B cell (primary cell): ENCODE data around the gene SMARCA4. TPM values are rescaled to one million over a fixed set of nuclear protein-coding genes. Genes with fewer than 3 reads are reported as not detected.

Experiments
- ATAC-seq: fragments of 200-7000 bp; cut with Tn5 transposase; one replicate; pipeline ENCODE4 v1.10.0; 2021; ENCODE audit warnings: low read depth, mild to moderate bottlenecking, moderate number of reproducible peaks, moderate library complexity
- CTCF ChIA-PET: fragments of 350-600 bp; sonication (Branson Sonifier 250); formaldehyde crosslinking; loops from one replicate; lab custom pipeline; 2021; ENCODE audit warnings: antibody characterized with exemption, inconsistent platforms; lab: Charles Lee
- POLR2A ChIA-PET: fragments of 350-600 bp; sonication (Branson Sonifier 250); formaldehyde crosslinking; loops from one replicate; lab custom pipeline; 2021; ENCODE audit warnings: antibody characterized with exemption; lab: Charles Lee
- DNase-seq: peaks from one replicate; pipeline ENCODE4 v3.0.0; 2013
- H2AFZ ChIP-seq: 2 replicates; pipeline ENCODE4 v1.6.1; 2012; ENCODE audit warnings: mild to moderate bottlenecking, low read depth, low read length; ENCODE audit not compliant: insufficient read depth, poor library complexity, severe bottlenecking
- H3K27ac ChIP-seq, 2 donors: 1 replicate in 1 of 2; 2 replicates in 1 of 2; pipeline ENCODE4 v1.5.1; 2012 to 2013; ENCODE audit warnings: low read length in 2 of 2, mild to moderate bottlenecking in 2 of 2, moderate library complexity in 1 of 2
- H3K27me3 ChIP-seq, 4 experiments: fragments of 200-600 bp in 1 of 4; sonication (generic) in 1 of 4; replicated peaks in 1 of 4; 1 replicate in 2 of 4; 2 replicates in 2 of 4; pipeline versions ENCODE4 v1.6.1 to v1.7.0; 2013 to 2016; ENCODE audit warnings: low read length in 3 of 4, mild to moderate bottlenecking in 2 of 4, mixed read lengths in 1 of 4, moderate library complexity in 1 of 4; ENCODE audit not compliant: insufficient read depth in 4 of 4, control insufficient read depth in 3 of 4; ENCODE audit errors: control extremely low read depth in 1 of 4
- H3K36me3 ChIP-seq, 2 experiments: replicated peaks in 1 of 2; 1 replicate in 1 of 2; 2 replicates in 1 of 2; pipeline versions ENCODE4 v1.6.1 to v1.7.1; 2013; ENCODE audit warnings: low read length in 1 of 2; ENCODE audit not compliant: insufficient read depth in 2 of 2, control insufficient read depth in 1 of 2; ENCODE audit errors: control extremely low read depth in 1 of 2, extremely low read depth in 1 of 2
- H3K4me1 ChIP-seq, 2 donors: fragments of 200-600 bp in 1 of 2; sonication (generic) in 1 of 2; 1 replicate in 1 of 2; 2 replicates in 1 of 2; pipeline versions ENCODE4 v1.5.1 to v1.6.1; 2013 to 2017; ENCODE audit warnings: low read length in 2 of 2; ENCODE audit not compliant: control insufficient read depth in 2 of 2, insufficient read depth in 2 of 2
- H3K4me2 ChIP-seq: replicated peaks from 2 replicates; pipeline ENCODE3; 2012; ENCODE audit warnings: mild to moderate bottlenecking, low read depth, low read length; ENCODE audit not compliant: poor library complexity, severe bottlenecking
- H3K4me3 ChIP-seq, 5 experiments: fragments of 200-600 bp in 1 of 5; sonication (generic) in 1 of 5; 1 replicate in 3 of 5; 2 replicates in 2 of 5; pipeline versions ENCODE4 v1.5.1 to v1.7.0; 2011 to 2016; ENCODE audit warnings: low read length in 4 of 5, mild to moderate bottlenecking in 4 of 5, low read depth in 2 of 5, control low read depth in 1 of 5, moderate library complexity in 1 of 5; ENCODE audit not compliant: insufficient read depth in 1 of 5; ENCODE audit errors: control extremely low read depth in 1 of 5, extremely low read depth in 1 of 5
- H3K79me2 ChIP-seq: fragments of 200-600 bp; sonication (generic); one replicate; pipeline ENCODE4 v1.6.0; 2016; ENCODE audit warnings: low read length; ENCODE audit not compliant: control insufficient read depth, insufficient read depth
- H3K9ac ChIP-seq: fragments of 200-600 bp; sonication (generic); 2 replicates; pipeline ENCODE4 v1.6.1; 2017; ENCODE audit warnings: mild to moderate bottlenecking, low read length, moderate library complexity
- H3K9me3 ChIP-seq, 3 donors: one replicate each; pipeline versions ENCODE4 v1.6.1 to v1.7.1; 2013; ENCODE audit warnings: low read length in 2 of 3; ENCODE audit not compliant: control insufficient read depth in 2 of 3, insufficient read depth in 1 of 3; ENCODE audit errors: control extremely low read depth in 1 of 3
- H4K20me1 ChIP-seq: 2 replicates; pipeline ENCODE4 v1.6.0; 2012; ENCODE audit warnings: mild to moderate bottlenecking, low read length; ENCODE audit not compliant: insufficient read depth, control insufficient read depth, poor library complexity, severe bottlenecking
- H3K27ac Mint-ChIP-seq: one replicate; pipeline ENCODE4 v1.8.0; 2021; ENCODE audit warnings: mixed read lengths
- H3K27me3 Mint-ChIP-seq: one replicate; pipeline ENCODE4 v1.8.0; 2021; ENCODE audit warnings: mixed read lengths
- H3K4me1 Mint-ChIP-seq: one replicate; pipeline ENCODE4 v1.8.0; 2021; ENCODE audit warnings: mixed read lengths
- H3K4me3 Mint-ChIP-seq: one replicate; pipeline ENCODE4 v1.8.0; 2021; ENCODE audit warnings: mixed read lengths
- H3K9me3 Mint-ChIP-seq: one replicate; pipeline ENCODE4 v1.8.0; 2022; ENCODE audit warnings: mixed read lengths; ENCODE audit not compliant: insufficient read depth
- CTCF ChIP-seq: fragments of 200-600 bp; IDR thresholded peaks from one replicate; pipeline ENCODE4 v1.8.0; 2022; ENCODE audit warnings: antibody characterized with exemption, mild to moderate bottlenecking
- EZH2 ChIP-seq: IDR thresholded peaks from 2 replicates; pipeline ENCODE4 v1.6.1; 2012; ENCODE audit warnings: borderline replicate concordance, low read depth, mild to moderate bottlenecking, moderate library complexity, low read length; ENCODE audit not compliant: insufficient read depth, poor library complexity, severe bottlenecking
- WGBS: methylation state at CpG from one replicate; pipeline ENCODE4 v1.1.5; 2013; ENCODE audit warnings: missing lambda C conversion rate; ENCODE audit not compliant: insufficient coverage; 5-methylcytosine and 5-hydroxymethylcytosine counted together
- intact Hi-C: fragments of 100-400 bp; cut with micrococcal nuclease; formaldehyde crosslinking; loops from one replicate; pipeline ENCODE4 v1.10.0; 2022
- polyA plus RNA-seq: library from polyadenylated mRNA; depleted of rRNA; stranded (reverse); fragments of >200 nt; gene quantifications from 2 replicates; pipeline ENCODE4 v1.2.3, GENCODE V29; 2012
- total RNA-seq, 2 donors: library from RNA; stranded (reverse); fragments of 120-200 nt in 1 of 2; gene quantifications; 1 replicate in 1 of 2; 2 replicates in 1 of 2; pipeline versions ENCODE4 v1.2.3 to v1.2.4, GENCODE V29; 2013 to 2022

Gene SMARCA4
- total and polyA plus RNA-seq, 2 donors (not counting 1 experiment from before 2014, with no cell fraction given) = 49.7 to 82.3 TPM

GRCh38 chr19:11078893-11079292 lies 118.1 kb downstream of the SMARCA4 start:
- ChIA-PET CTCF (no interaction called here), POLR2A (no interaction called here)
- DNase-seq = no peak
- no peak overlapping the region for H3K4me2 ChIP-seq
- intact Hi-C loops = no loop called here
- H3K36me3 ChIP-seq = no peaks in the 10 kb centered on the region
- no peaks in the 10 kb centered on the region for H3K9me3 Mint-ChIP-seq
- no peak for TF ChIP-seq CTCF
- no peak for TF ChIP-seq EZH2
- peaks cover 7 to 8% of the 10 kb centered on the region in 2 donors for H3K4me1 ChIP-seq
- H3K9me3 ChIP-seq = peaks cover 0 to 9% (median 0%) of the 10 kb centered on the region in 3 donors
- H3K27ac ChIP-seq = no peak overlapping the region
- H3K9ac ChIP-seq = no peak overlapping the region
- peaks cover 36% of the 10 kb centered on the region for H3K27me3 Mint-ChIP-seq
- no peak overlapping the region for H2AFZ ChIP-seq
- H3K4me3 Mint-ChIP-seq = no peak overlapping the region
- peaks cover 0 to 11% (median 5%) of the 10 kb centered on the region in 4 experiments for H3K27me3 ChIP-seq
- H3K4me1 Mint-ChIP-seq = peaks cover 10% of the 10 kb centered on the region
- H3K4me3 ChIP-seq = no peak overlapping the region
- H3K79me2 ChIP-seq = no peaks in the 10 kb centered on the region
- over 99% methylated on average over 8 of the region's 11 CpGs for WGBS
- no peak for ATAC-seq
- H3K27ac Mint-ChIP-seq = no peak overlapping the region
- no peaks in the 10 kb centered on the region for H4K20me1 ChIP-seq

GRCh38 chr19:11079999-11080398 lies 119.2 kb downstream of the SMARCA4 start:
- CTCF ChIA-PET = no interaction called here
- H3K27ac Mint-ChIP-seq = no peak overlapping the region

More at GRCh38 chr19:11079999-11080398, 119.2 kb downstream of the SMARCA4 start:
- TF ChIP-seq CTCF = no peak
- no peak for TF ChIP-seq EZH2
- ATAC-seq (no peak), DNase-seq (no peak)
- no peaks in the 10 kb centered on the region for H4K20me1 ChIP-seq
- H3K27me3 Mint-ChIP-seq = peaks cover 33% of the 10 kb centered on the region
- H3K9me3 Mint-ChIP-seq = no peaks in the 10 kb centered on the region
- peaks cover 0 to 9% (median 0%) of the 10 kb centered on the region in 3 donors for H3K9me3 ChIP-seq
- peaks cover under 1% of the 10 kb centered on the region for H3K4me1 Mint-ChIP-seq
- H2AFZ ChIP-seq = no peak overlapping the region
- H3K4me1 ChIP-seq = no peaks in the 10 kb centered on the region
- H3K27ac ChIP-seq = no peak overlapping the region
- H3K9ac ChIP-seq = no peak overlapping the region
- H3K36me3 ChIP-seq = no peaks in the 10 kb centered on the region
- 98% methylated on average over 6 of the region's 9 CpGs for WGBS
- POLR2A ChIA-PET = no interaction called here
- H3K4me2 ChIP-seq = no peak overlapping the region
- intact Hi-C loops = no loop called here
- H3K4me3 ChIP-seq = no peak overlapping the region
- H3K27me3 ChIP-seq = peaks cover 0 to 13% (median 6%) of the 10 kb centered on the region in 4 experiments
- H3K79me2 ChIP-seq = no peaks in the 10 kb centered on the region
- H3K4me3 Mint-ChIP-seq = no peak overlapping the region
